ENCODE results near the gene P2RX4.

- TF ChIP-seq REST (IDR thresholded peaks at IDR 0.05) (no peak), CTCF (IDR thresholded peaks at IDR 0.05; ENCODE audit: low read depth, low read length, missing input control) (no peak), RXRA (IDR thresholded peaks at IDR 0.05) (no peak), ZBTB33 (IDR thresholded peaks at IDR 0.05) (no peak)
Measured at GRCh38 chr12:121162384-121162783, 47.5 kb upstream of the P2RX4 start.

Measured in liver (tissue), 3 donors.